Gastroesophageal sphincter (tissue), 3 donors: Measurements from ENCODE around the gene ATP11B.

Experiments
- CTCF ChIP-seq, 4 experiments: fragments of 200-600 bp in 2 of 4; fragments of 450-650 bp in 2 of 4; sonication (generic) in 1 of 4; IDR thresholded peaks; one replicate each; pipeline ENCODE4 v1.5.1; 2017 to 2019; ENCODE audit warnings: antibody characterized with exemption in 4 of 4, mild to moderate bottlenecking in 2 of 4, moderate library complexity in 2 of 4
- POLR2AphosphoS5 ChIP-seq: sonication (generic); formaldehyde crosslinking; IDR thresholded peaks from one replicate; pipeline ENCODE4 v1.6.1; 2017; ENCODE audit warnings: antibody characterized with exemption

DNA sequence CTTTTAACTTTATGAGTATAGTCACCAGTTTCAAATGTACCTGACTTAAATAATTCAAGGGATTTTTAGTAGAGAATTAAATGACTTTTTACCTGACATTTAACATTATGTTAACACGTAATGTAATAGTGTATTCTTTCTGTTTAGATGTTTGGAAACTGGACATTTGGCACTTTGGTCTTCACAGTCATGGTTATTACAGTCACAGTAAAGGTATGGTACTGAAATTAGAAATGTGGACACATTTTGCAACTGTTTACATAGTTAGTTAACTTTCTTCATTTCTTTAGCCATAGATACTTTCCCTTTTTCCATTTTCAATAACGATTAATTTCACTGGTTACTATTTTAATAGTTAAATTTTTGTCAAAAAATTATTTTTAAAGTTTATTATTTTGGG is 103.2 kb downstream of the ATP11B start:
- TF ChIP-seq CTCF (IDR thresholded peaks at IDR 0.05) (no peak), POLR2AphosphoS5 (no peak)
